ENCODE data around the gene IL1RL2.

IL1RL2 gene

GRCh38 chr2:102145934-102146333 is 40.9 kb upstream of the IL1RL2 start:
- no peak for TF ChIP-seq JUND (IDR thresholded peaks at IDR 0.05; ENCODE audit: low read depth)
- DNase-seq (ENCODE audit: low read depth in 1 of 2, low spot score in 1 of 2) = no peak
- in situ Hi-C loops (cut with HindIII; ENCODE audit: low pct_unique_long_range_greater_than_20kb, low sequenced_read_pairs) = no loop called here

GRCh38 chr2:102147935-102148334 is 38.9 kb upstream of the IL1RL2 start:
- no peak for TF ChIP-seq JUND (IDR thresholded peaks at IDR 0.05; ENCODE audit: low read depth)
- DNase-seq (ENCODE audit: low read depth in 1 of 2, low spot score in 1 of 2) = no peak
- in situ Hi-C loops (cut with HindIII; ENCODE audit: low pct_unique_long_range_greater_than_20kb, low sequenced_read_pairs) = no loop called here

- DNase-seq (ENCODE audit: low read depth in 1 of 2, low spot score in 1 of 2) = no peak
- TF ChIP-seq JUND (IDR thresholded peaks at IDR 0.05; ENCODE audit: low read depth) = no peak
- in situ Hi-C loops (cut with HindIII; ENCODE audit: low pct_unique_long_range_greater_than_20kb, low sequenced_read_pairs) = no loop called here
These were observed 37.6 kb upstream of the IL1RL2 start for GRCh38 chr2:102149243-102149642.

GRCh38 chr2:102149644-102150455 is 37.0 kb upstream of the IL1RL2 start:
- DNase-seq (ENCODE audit: low read depth in 1 of 2, low spot score in 1 of 2) = no peak
- no peak for TF ChIP-seq JUND (IDR thresholded peaks at IDR 0.05; ENCODE audit: low read depth)
- in situ Hi-C loops (cut with HindIII; ENCODE audit: low pct_unique_long_range_greater_than_20kb, low sequenced_read_pairs) = no loop called here

GRCh38 chr2:102154364-102154763 is 32.5 kb upstream of the IL1RL2 start:
- in situ Hi-C loops (cut with HindIII; ENCODE audit: low pct_unique_long_range_greater_than_20kb, low sequenced_read_pairs) = no loop called here
- DNase-seq (ENCODE audit: low read depth in 1 of 2, low spot score in 1 of 2) = no peak
- no peak for TF ChIP-seq JUND (IDR thresholded peaks at IDR 0.05; ENCODE audit: low read depth)

GRCh38 chr2:102154946-102155702 is 31.7 kb upstream of the IL1RL2 start:
- TF ChIP-seq JUND (IDR thresholded peaks at IDR 0.05; ENCODE audit: low read depth) = no peak
- DNase-seq (ENCODE audit: low read depth in 1 of 2, low spot score in 1 of 2) = no peak
- in situ Hi-C loops (cut with HindIII; ENCODE audit: low pct_unique_long_range_greater_than_20kb, low sequenced_read_pairs) = no loop called here

- TF ChIP-seq JUND (IDR thresholded peaks at IDR 0.05; ENCODE audit: low read depth) = no peak
- DNase-seq (ENCODE audit: low read depth in 1 of 2, low spot score in 1 of 2) = no peak
- in situ Hi-C loops (cut with HindIII; ENCODE audit: low pct_unique_long_range_greater_than_20kb, low sequenced_read_pairs) = no loop called here
These were observed 30.9 kb upstream of the IL1RL2 start for GRCh38 chr2:102155703-102156515.

GRCh38 chr2:102158011-102158755 is 28.6 kb upstream of the IL1RL2 start:
- no peak for TF ChIP-seq JUND (IDR thresholded peaks at IDR 0.05; ENCODE audit: low read depth)
- in situ Hi-C loops (cut with HindIII; ENCODE audit: low pct_unique_long_range_greater_than_20kb, low sequenced_read_pairs) = no loop called here
- DNase-seq (ENCODE audit: low read depth in 1 of 2, low spot score in 1 of 2) = no peak

GRCh38 chr2:102159295-102159694 is 27.5 kb upstream of the IL1RL2 start:
- in situ Hi-C loops (cut with HindIII; ENCODE audit: low pct_unique_long_range_greater_than_20kb, low sequenced_read_pairs) = no loop called here
- TF ChIP-seq JUND (IDR thresholded peaks at IDR 0.05; ENCODE audit: low read depth) = no peak
- DNase-seq (ENCODE audit: low read depth in 1 of 2, low spot score in 1 of 2) = peak in 1 of 2 experiments; percentile 6

GRCh38 chr2:102166189-102166845 is 20.5 kb upstream of the IL1RL2 start:
- DNase-seq (ENCODE audit: low read depth in 1 of 2, low spot score in 1 of 2) = peak in 1 of 2 experiments; percentile 73
- no peak for TF ChIP-seq JUND (IDR thresholded peaks at IDR 0.05; ENCODE audit: low read depth)
- in situ Hi-C loops (cut with HindIII; ENCODE audit: low pct_unique_long_range_greater_than_20kb, low sequenced_read_pairs) = no loop called here

- TF ChIP-seq JUND (IDR thresholded peaks at IDR 0.05; ENCODE audit: low read depth) = no peak
- in situ Hi-C loops (cut with HindIII; ENCODE audit: low pct_unique_long_range_greater_than_20kb, low sequenced_read_pairs) = no loop called here
- DNase-seq (ENCODE audit: low read depth in 1 of 2, low spot score in 1 of 2) = no peak
These were observed 18.6 kb upstream of the IL1RL2 start for GRCh38 chr2:102168026-102168771.
